ENCODE measurements around the gene NDUFS6. TPM values are rescaled to one million over a fixed set of nuclear protein-coding genes. Genes with fewer than 3 reads are reported as not detected.
"Not testable (repeated sequence)": the region's sequence is repeated elsewhere in the genome, so short reads cannot be mapped to it uniquely, and the experiment has no call there.

Gene NDUFS6
- polyA plus RNA-seq, 1 donor from 2014 or later: 72.0 TPM

DNA sequence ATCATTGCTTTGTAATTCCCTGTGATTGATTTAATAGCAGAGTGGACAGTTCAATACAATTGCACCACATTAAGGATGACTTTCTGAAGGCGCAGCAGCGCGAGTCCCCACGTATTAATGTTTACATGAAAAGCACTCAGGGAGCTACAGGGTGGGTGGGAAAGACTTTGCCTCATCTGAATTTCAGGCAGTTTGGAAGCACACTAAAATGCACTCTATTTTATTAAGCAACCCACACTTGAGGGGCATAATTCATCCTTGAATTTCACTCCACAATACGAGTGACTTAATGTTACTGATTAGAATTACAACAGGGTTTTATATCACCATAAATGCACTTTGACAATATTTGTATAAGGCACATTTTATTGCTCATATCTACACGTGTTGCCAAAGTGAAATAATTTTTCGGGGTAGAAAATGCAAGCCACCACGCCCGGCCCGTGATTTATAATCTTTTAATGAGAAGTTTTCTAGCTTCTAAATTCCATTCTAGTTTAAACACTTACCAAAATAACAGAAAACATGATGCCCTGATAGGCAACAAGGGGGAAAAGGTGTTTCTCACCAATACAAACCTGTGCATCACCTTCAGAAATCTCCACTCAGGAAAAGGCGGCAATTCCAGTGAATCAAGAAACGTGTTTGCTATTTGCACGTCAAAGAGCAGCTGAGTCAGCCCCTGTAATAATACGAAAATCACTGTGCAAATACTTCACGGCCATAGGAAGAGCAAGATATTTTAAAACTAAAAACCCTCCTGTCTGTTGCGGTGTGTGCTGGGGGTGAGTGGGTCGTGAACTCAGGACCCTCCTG is 41.0 kb downstream of the NDUFS6 start:
- Histone ChIP-seq H3K4me3 (ENCODE audit: low read length) (no peak overlapping the region), H3K27ac (ENCODE audit: low read length) (no peak overlapping the region), H3K4me2 (ENCODE audit: low read length) (no peak overlapping the region), H3K9ac (ENCODE audit: low read length) (no peak overlapping the region), H2AFZ (ENCODE audit: low read depth, low read length) (no peak overlapping the region), H3K9me2 (ENCODE audit: insufficient read depth, low read length) (no peaks in the 10 kb centered on the region), H3F3A (ENCODE audit: insufficient read depth, low read length, poor library complexity, severe bottlenecking) (no peaks in the 10 kb centered on the region), H3K79me2 (replicated peaks; ENCODE audit: insufficient read depth, low read length) (no peaks in the 10 kb centered on the region), H3K36me3 (ENCODE audit: insufficient read depth, low read length) (no peaks in the 10 kb centered on the region), H3K9me3 (ENCODE audit: low read length) (no peaks in the 10 kb centered on the region), H4K20me1 (ENCODE audit: insufficient read depth) (no peaks in the 10 kb centered on the region), H3K27me3 (ENCODE audit: insufficient read depth, low read depth, low read length) (no peaks in the 10 kb centered on the region)
- no peak for TF ChIP-seq EP300 (conservative IDR thresholded peaks at IDR 0.05; ENCODE audit: poor library complexity, severe bottlenecking)
- TF ChIP-seq EZH2 (IDR thresholded peaks at IDR 0.05; ENCODE audit: borderline replicate concordance, insufficient read depth, low read length, poor library complexity, severe bottlenecking): no peak
- TF ChIP-seq TAF1 (IDR thresholded peaks at IDR 0.05; ENCODE audit: low read depth): no peak
- TF ChIP-seq SMC3 (conservative IDR thresholded peaks at IDR 0.05; ENCODE audit: poor library complexity): no peak
- TF ChIP-seq, protein P1, sequence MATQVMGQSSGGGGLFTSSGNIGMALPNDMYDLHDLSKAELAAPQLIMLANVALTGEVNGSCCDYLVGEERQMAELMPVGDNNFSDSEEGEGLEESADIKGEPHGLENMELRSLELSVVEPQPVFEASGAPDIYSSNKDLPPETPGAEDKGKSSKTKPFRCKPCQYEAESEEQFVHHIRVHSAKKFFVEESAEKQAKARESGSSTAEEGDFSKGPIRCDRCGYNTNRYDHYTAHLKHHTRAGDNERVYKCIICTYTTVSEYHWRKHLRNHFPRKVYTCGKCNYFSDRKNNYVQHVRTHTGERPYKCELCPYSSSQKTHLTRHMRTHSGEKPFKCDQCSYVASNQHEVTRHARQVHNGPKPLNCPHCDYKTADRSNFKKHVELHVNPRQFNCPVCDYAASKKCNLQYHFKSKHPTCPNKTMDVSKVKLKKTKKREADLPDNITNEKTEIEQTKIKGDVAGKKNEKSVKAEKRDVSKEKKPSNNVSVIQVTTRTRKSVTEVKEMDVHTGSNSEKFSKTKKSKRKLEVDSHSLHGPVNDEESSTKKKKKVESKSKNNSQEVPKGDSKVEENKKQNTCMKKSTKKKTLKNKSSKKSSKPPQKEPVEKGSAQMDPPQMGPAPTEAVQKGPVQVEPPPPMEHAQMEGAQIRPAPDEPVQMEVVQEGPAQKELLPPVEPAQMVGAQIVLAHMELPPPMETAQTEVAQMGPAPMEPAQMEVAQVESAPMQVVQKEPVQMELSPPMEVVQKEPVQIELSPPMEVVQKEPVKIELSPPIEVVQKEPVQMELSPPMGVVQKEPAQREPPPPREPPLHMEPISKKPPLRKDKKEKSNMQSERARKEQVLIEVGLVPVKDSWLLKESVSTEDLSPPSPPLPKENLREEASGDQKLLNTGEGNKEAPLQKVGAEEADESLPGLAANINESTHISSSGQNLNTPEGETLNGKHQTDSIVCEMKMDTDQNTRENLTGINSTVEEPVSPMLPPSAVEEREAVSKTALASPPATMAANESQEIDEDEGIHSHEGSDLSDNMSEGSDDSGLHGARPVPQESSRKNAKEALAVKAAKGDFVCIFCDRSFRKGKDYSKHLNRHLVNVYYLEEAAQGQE (IDR thresholded peaks at IDR 0.05; ENCODE audit: borderline replicate concordance): no peak
- TF ChIP-seq, protein P2, sequence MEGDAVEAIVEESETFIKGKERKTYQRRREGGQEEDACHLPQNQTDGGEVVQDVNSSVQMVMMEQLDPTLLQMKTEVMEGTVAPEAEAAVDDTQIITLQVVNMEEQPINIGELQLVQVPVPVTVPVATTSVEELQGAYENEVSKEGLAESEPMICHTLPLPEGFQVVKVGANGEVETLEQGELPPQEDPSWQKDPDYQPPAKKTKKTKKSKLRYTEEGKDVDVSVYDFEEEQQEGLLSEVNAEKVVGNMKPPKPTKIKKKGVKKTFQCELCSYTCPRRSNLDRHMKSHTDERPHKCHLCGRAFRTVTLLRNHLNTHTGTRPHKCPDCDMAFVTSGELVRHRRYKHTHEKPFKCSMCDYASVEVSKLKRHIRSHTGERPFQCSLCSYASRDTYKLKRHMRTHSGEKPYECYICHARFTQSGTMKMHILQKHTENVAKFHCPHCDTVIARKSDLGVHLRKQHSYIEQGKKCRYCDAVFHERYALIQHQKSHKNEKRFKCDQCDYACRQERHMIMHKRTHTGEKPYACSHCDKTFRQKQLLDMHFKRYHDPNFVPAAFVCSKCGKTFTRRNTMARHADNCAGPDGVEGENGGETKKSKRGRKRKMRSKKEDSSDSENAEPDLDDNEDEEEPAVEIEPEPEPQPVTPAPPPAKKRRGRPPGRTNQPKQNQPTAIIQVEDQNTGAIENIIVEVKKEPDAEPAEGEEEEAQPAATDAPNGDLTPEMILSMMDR (IDR thresholded peaks at IDR 0.05; ENCODE audit: poor library complexity, severe bottlenecking): no peak
- TF ChIP-seq POLR2AphosphoS5 (IDR thresholded peaks at IDR 0.05): no peak

DNA sequence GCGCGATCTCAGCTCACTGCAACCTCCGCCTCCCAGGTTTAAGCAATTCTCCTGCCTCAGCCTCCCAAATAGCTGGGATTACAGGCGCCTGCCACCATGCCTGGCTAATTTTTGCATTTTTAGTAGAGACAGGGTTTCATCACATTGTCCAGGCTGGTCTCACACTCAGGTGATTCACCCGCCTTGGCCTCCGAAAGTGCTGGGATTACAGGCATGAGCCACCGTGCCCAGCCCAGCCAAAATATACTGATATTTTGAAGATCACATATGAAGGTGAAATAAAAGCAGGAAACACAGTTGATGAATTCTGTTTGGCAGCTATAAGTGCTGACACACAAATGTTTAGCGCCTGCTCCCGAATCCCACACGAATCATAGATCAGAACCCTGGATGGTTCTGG is 42.6 kb downstream of the NDUFS6 start:
- not testable (repeated sequence) for H3K36me3 ChIP-seq (ENCODE audit: insufficient read depth, low read length); H3K27me3 ChIP-seq (ENCODE audit: insufficient read depth, low read depth, low read length); H3K4me2 ChIP-seq (ENCODE audit: low read length); H3K9me3 ChIP-seq (ENCODE audit: low read length); H4K20me1 ChIP-seq (ENCODE audit: insufficient read depth); H3K4me3 ChIP-seq (ENCODE audit: low read length); H3F3A ChIP-seq (ENCODE audit: insufficient read depth, low read length, poor library complexity, severe bottlenecking); H3K79me2 ChIP-seq (replicated peaks; ENCODE audit: insufficient read depth, low read length); H3K9ac ChIP-seq (ENCODE audit: low read length); H3K9me2 ChIP-seq (ENCODE audit: insufficient read depth, low read length); H3K27ac ChIP-seq (ENCODE audit: low read length); H2AFZ ChIP-seq (ENCODE audit: low read depth, low read length)

Data from neural cell (in vitro differentiated cells).